HUES48 (cell line): Measurements from ENCODE around the gene ATG10.
"Not testable (repeated sequence)": the region's sequence is repeated elsewhere in the genome, so short reads cannot be mapped to it uniquely, and the experiment has no call there.

Experiments used
- H3K27ac ChIP-seq: one replicate; pipeline ENCODE4 v1.7.0; 2013; ENCODE audit warnings: low read depth, low read length, inconsistent platforms
- H3K27me3 ChIP-seq: 2 replicates; pipeline ENCODE4 v1.6.1; 2013; ENCODE audit warnings: mild to moderate bottlenecking, low read length; ENCODE audit not compliant: control insufficient read depth, insufficient read depth
- H3K36me3 ChIP-seq: 2 replicates; pipeline ENCODE4 v1.6.1; 2013; ENCODE audit warnings: low read length; ENCODE audit not compliant: control insufficient read depth, insufficient read depth
- H3K4me1 ChIP-seq: 2 replicates; pipeline ENCODE4 v1.6.1; 2013; ENCODE audit warnings: mild to moderate bottlenecking, low read length; ENCODE audit not compliant: control insufficient read depth, insufficient read depth
- H3K4me3 ChIP-seq: 2 replicates; pipeline ENCODE4 v1.5.1; 2013; ENCODE audit warnings: mild to moderate bottlenecking, low read depth, low read length
- H3K9ac ChIP-seq: 2 replicates; pipeline ENCODE4 v1.6.1; 2013; ENCODE audit warnings: mild to moderate bottlenecking, low read depth, low read length, moderate library complexity
- H3K9me3 ChIP-seq: 2 replicates; pipeline ENCODE4 v1.6.1; 2013; ENCODE audit warnings: low read length; ENCODE audit not compliant: control insufficient read depth, insufficient read depth

Gene ATG10

GRCh38 chr5:82259172-82259800, 287.5 kb downstream of the ATG10 start:
- H3K27me3 ChIP-seq, result no peaks in the 10 kb centered on the region
- H3K4me1 ChIP-seq, result peaks cover 19% of the 10 kb centered on the region
- H3K36me3 ChIP-seq, result no peaks in the 10 kb centered on the region
- H3K9me3 ChIP-seq, result no peaks in the 10 kb centered on the region
- H3K27ac ChIP-seq, result no peak overlapping the region
- H3K4me3 ChIP-seq, result no peak overlapping the region
- no peak overlapping the region for H3K9ac ChIP-seq

GRCh38 chr5:82265047-82265446, 293.2 kb downstream of the ATG10 start:
- Histone ChIP-seq H3K27ac (no peak overlapping the region), H3K4me1 (no peaks in the 10 kb centered on the region), H3K4me3 (no peak overlapping the region), H3K9me3 (no peaks in the 10 kb centered on the region), H3K36me3 (no peaks in the 10 kb centered on the region), H3K9ac (no peak overlapping the region), H3K27me3 (no peaks in the 10 kb centered on the region)

- H3K9ac ChIP-seq, H3K9me3 ChIP-seq, H3K27me3 ChIP-seq, H3K36me3 ChIP-seq, H3K4me1 ChIP-seq, H3K4me3 ChIP-seq, H3K27ac ChIP-seq: not testable (repeated sequence)
These were observed 295.6 kb downstream of the ATG10 start for GRCh38 chr5:82267297-82267933.

- H3K9ac ChIP-seq, H3K36me3 ChIP-seq, H3K4me1 ChIP-seq, H3K4me3 ChIP-seq, H3K27ac ChIP-seq, H3K27me3 ChIP-seq, H3K9me3 ChIP-seq: not testable (repeated sequence)
These were observed 297.5 kb downstream of the ATG10 start for GRCh38 chr5:82269363-82269762.

GRCh38 chr5:82272571-82273356, 300.9 kb downstream of the ATG10 start:
- Histone ChIP-seq H3K36me3 (peaks cover 38% of the 10 kb centered on the region), H3K4me1 (peaks cover 29% of the 10 kb centered on the region), H3K27ac (peak overlapping the region; percentile 51)
- H3K9me3 ChIP-seq, H3K27me3 ChIP-seq, H3K4me3 ChIP-seq, H3K9ac ChIP-seq: not testable (repeated sequence)

- peak overlapping the region; percentile 51 for H3K27ac ChIP-seq
- H3K4me3 ChIP-seq, H3K9me3 ChIP-seq, H3K9ac ChIP-seq, H3K27me3 ChIP-seq: not testable (repeated sequence)
- H3K4me1 ChIP-seq, result peaks cover 29% of the 10 kb centered on the region
- peaks cover 38% of the 10 kb centered on the region for H3K36me3 ChIP-seq
These were observed 301.6 kb downstream of the ATG10 start for GRCh38 chr5:82273426-82273825.

- no peak overlapping the region for H3K4me3 ChIP-seq
- H3K9me3 ChIP-seq, result no peaks in the 10 kb centered on the region
- H3K9ac ChIP-seq, result peak overlapping the region; percentile 1
- H3K27me3 ChIP-seq, result no peaks in the 10 kb centered on the region
- peaks cover 29% of the 10 kb centered on the region for H3K4me1 ChIP-seq
- peak overlapping the region; percentile 51 for H3K27ac ChIP-seq
- H3K36me3 ChIP-seq, result peaks cover 38% of the 10 kb centered on the region
These were observed 302.8 kb downstream of the ATG10 start for GRCh38 chr5:82274343-82275211.

- Histone ChIP-seq H3K36me3 (peaks cover 38% of the 10 kb centered on the region), H3K27me3 (no peaks in the 10 kb centered on the region), H3K9me3 (no peaks in the 10 kb centered on the region), H3K9ac (peak overlapping the region; percentile 1), H3K4me3 (no peak overlapping the region; the same call in 1 of the 2 replicates), H3K27ac (peak overlapping the region; percentile 51), H3K4me1 (peaks cover 29% of the 10 kb centered on the region)
These were observed 303.4 kb downstream of the ATG10 start for GRCh38 chr5:82275216-82275664.

- Histone ChIP-seq H3K4me3 (peak overlapping the region; percentile 99), H3K9ac (peak overlapping the region; percentile 100), H3K4me1 (peaks cover 22% of the 10 kb centered on the region), H3K27me3 (no peaks in the 10 kb centered on the region), H3K27ac (peak overlapping the region; percentile 94), H3K36me3 (peaks cover 38% of the 10 kb centered on the region), H3K9me3 (no peaks in the 10 kb centered on the region)
These were observed 305.2 kb downstream of the ATG10 start for GRCh38 chr5:82276800-82277612.

GRCh38 chr5:82277613-82277986, 305.8 kb downstream of the ATG10 start:
- Histone ChIP-seq H3K9ac (peak overlapping the region; percentile 100), H3K9me3 (no peaks in the 10 kb centered on the region), H3K36me3 (peaks cover 38% of the 10 kb centered on the region), H3K27ac (peak overlapping the region; percentile 94), H3K4me3 (peak overlapping the region; percentile 99), H3K27me3 (no peaks in the 10 kb centered on the region), H3K4me1 (peaks cover 22% of the 10 kb centered on the region)
